Endothelial cell of hepatic sinusoid (primary cell): Measurements from ENCODE around the gene MCC.

ENCODE experiments used
- in situ Hi-C: cut with HindIII; loops from 2 replicates; pipeline ENCODE4 v1.10.0; 2017; ENCODE audit warnings: low sequenced_read_pairs

MCC gene

GRCh38 chr5:113123618-113124017, 364.6 kb downstream of the MCC start:
- in situ Hi-C loops, result no loop called here

DNA sequence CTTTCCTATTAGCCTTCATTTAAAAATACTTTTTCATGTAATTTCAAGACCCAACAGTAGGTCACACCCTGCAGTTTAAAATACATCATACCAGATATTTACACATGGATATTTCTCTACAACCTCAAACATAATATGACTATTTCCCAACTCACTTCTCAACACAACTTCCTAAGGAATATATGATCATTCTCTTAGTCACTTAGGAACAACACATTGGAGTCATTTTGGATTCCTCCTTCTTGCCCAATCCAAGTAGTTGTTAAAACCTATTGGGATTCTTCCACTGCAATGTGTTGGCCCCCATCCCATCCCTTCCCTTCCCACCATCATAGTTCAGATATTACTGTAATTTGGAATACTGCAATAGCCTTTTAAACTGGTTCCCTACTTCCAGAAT, 366.2 kb downstream of the MCC start:
- in situ Hi-C loops, result no loop called here

GRCh38 chr5:113119246-113119924, 368.9 kb downstream of the MCC start:
- in situ Hi-C loops, result no loop called here

DNA sequence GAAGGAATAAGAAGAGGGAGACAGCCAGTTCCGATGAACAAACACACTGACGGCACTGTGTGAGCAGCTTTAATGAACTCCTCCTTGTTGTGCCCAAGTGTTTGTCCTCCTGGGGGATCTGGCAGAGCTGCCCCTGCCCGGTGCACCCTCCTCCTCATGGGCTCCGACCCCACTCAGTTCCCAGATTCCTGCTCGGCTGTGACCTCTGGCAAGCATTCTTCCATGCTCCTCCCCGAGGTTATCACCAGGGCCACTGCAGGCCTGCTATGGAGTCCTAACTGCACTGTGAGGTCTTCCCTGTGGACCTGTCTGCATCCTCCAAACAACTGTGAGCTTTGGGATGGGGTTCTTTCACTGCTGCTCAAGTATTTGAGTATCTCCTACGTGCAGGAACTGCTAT, 369.5 kb downstream of the MCC start:
- in situ Hi-C loops, result no loop called here

- in situ Hi-C loops, result no loop called here
These were observed 370.0 kb downstream of the MCC start for GRCh38 chr5:113118298-113118697.

DNA sequence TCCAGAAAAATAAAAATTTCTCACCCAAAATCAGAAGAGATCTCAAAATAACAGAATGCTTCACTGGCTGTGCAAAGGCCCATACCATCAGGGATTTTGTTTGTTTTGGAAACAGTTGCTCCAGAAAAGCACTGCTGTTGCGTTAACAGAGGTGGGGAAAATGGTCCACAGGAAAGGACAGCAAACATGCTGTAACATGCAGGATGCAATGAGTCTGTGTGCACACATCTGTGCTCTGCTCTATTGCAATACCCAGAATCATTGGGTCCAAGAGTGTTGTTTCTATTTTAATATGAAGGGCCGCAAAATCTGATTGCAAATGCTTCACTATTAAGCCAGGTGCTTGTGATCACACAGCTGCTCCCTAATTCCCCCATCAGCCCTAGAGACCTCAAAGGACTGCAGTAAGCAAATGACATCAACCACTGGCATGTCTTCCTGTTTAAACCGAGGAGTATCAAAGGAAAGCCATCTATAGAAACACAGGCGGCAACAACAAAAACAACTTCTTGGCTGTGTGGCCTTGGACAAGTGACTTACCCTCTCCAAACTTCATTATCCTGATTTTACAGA, 370.6 kb downstream of the MCC start:
- in situ Hi-C loops, result no loop called here

GRCh38 chr5:113115956-113116355, 372.3 kb downstream of the MCC start:
- in situ Hi-C loops, result no loop called here

DNA sequence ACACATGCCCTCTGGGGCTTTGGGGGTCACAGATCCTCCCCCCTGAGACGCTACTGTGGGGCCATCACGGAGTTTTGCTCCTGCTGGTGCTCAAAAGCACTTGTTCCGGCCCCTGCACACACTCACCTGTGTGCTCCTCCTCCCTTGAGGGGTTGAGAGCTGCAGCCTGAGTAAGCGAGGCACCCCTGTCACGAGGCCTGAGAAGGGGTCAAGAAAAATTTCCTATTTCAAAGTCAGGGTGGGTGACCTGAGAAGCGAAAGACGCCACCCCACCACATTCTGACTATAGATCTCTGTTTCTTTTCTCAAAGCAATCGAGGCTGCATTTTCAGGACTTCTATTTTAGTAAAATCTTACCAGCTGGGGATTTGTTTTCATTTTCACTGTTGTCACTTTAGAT, 373.2 kb downstream of the MCC start:
- in situ Hi-C loops, result no loop called here

- in situ Hi-C loops, result no loop called here
These were observed 373.7 kb downstream of the MCC start for GRCh38 chr5:113114559-113114958.

DNA sequence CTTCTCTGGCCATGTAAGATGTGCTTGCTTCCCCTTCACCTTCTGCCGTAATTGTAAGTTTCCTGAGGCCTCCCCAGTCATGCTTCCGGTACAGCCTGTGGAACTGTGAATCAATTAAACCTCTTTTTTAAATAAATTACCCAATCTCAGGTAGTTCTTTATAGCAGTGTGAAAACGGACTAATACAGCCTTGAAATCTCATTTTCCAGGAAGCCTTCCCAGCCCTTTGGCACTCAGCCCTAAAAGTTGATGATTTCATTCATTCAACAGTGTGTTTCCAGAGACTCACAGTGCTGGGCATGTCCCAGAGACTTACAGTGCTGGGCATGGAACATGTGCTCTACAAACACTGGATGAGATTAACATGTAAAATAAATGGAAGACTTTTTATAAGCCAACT, 375.8 kb downstream of the MCC start:
- in situ Hi-C loops, result no loop called here

DNA sequence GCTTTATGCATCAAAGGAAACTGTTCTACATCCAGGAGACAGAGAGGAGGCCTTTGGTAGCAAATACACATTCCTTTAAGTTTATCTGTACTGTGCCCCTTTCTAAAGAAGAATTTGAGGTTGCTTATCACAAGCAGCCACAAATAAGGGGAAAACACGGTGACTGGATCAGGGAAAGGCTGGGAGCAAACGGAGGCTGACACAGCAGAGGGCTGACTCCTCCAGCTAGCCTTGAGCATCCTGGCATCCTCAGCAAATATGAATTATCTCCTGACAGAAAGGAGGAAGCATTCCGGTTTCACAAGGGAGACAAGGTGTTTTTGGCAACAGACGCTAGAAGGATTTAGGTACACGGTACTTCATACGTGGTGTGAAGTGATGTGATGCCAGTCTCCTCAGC, 378.1 kb downstream of the MCC start:
- in situ Hi-C loops, result no loop called here

GRCh38 chr5:113109344-113109743, 378.9 kb downstream of the MCC start:
- in situ Hi-C loops, result no loop called here

DNA sequence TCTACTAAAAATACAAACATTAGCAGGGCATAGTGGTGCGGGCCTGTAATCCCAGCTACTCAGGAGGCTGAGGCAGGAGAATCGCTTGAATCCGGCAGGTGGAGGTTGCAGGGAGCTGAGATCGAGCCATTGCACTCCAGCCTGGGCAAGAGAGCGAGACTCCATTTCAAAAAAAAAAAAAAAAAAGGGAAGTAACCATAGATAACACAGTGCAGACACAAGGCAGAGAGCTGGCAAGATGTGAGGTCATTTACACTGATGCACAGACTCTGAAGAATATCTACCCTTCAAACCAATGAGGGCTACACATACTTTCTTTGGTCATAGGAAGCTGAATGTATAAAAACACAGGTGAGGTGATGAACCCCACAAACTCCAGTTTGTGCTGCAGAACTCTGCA, 379.8 kb downstream of the MCC start:
- in situ Hi-C loops, result no loop called here

DNA sequence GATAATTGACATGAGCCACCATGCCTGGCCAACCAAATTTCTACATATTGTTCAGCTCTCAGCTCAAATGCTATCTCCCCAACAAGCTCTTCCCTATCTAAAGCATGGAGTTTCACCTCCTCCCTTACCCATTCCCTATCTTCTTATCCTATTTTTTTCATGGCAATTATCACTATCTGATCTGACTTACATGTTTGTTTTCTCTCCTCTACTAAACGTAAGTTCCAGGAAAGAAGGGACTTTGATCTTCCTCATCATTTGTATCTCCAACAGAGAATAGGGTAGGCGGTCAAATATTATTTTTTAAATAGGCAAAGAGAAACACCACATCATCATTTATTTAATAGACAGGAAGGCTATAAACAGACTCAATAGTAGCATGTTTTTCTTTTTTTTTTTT, 381.4 kb downstream of the MCC start:
- in situ Hi-C loops, result no loop called here

DNA sequence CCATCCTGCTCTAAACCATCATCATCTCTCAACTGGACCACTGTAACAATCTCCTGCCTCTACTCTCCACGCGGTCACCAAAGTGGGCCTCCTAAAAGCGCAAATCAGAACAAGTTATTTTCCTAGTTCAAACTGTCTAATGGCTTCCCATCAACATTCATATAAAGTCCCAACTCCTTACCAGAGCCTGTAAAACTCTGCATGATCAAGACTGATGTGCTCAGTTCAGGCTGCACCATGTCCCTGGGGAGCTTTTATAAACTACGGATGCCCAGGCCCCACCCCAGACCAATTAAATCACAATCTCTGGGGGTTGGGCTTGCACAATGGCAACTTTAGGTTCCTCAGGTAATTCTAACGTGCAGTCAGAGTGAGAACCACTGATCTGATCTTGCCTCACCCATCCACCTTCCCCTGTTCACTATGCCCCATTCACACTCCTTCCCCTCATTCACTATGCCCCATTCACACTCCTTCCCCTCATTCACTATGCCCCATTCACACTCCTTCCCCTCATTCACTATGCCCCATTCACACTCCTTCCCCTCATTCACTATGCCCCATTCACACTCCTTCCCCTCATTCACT, 382.5 kb downstream of the MCC start:
- in situ Hi-C loops, result no loop called here

DNA sequence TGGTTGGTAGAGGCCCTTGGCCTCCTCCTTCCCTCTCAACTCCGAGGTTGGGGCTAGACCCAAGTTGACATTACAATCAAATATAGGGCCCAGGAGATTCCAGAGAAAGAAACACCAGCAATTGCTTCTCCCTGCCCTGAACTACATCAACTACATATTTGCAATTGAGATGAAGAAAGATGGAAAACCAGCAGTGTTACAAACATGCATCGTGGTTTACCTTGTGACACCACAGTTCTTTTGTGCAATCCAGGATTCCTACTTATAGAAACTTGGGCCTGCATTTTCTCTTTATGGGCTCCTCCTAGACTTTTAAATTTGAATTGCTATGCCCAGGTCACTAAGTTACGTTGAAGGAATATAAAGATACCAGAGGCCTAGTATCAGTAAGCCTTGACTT, 384.9 kb downstream of the MCC start:
- in situ Hi-C loops, result no loop called here

GRCh38 chr5:113102121-113102531, 386.1 kb downstream of the MCC start:
- in situ Hi-C loops, result no loop called here

DNA sequence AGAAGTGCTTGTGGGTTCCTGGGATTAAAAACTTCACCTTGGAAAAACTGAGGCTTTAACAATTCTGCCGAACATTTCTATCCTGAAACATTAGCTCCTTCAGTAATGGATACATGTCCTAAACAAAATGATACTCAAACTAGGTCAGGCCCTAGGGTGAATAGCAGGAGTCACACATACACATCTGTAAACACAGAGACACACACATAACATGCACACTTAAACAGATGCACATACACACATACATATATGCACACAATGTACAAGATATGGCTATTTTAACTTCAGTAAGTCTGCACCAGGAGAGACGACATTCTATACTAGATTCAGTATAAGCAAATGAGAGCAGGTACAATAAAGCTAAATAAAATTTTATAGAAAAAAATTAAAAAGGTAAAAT, 387.3 kb downstream of the MCC start:
- in situ Hi-C loops, result no loop called here

- in situ Hi-C loops, result no loop called here
These were observed 388.4 kb downstream of the MCC start for GRCh38 chr5:113099822-113100221.

DNA sequence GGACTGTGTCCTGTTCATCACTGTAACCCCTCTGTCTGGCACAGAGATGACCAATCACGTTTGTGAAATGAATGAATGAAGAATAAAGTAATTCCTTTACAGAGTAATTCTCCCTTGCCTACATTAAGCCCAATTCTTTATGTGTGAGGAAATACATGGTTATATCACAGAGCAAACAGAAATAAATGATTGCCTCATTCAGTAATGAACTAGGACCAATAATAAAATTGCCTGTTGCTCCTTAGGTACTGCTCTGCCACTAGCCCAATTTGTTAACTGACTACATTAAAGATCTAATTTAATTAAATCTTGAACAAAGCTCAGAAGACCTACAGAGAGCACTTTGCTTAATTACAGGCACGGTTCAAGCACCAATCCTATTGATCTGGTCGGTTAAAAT, 389.9 kb downstream of the MCC start:
- in situ Hi-C loops, result no loop called here

DNA sequence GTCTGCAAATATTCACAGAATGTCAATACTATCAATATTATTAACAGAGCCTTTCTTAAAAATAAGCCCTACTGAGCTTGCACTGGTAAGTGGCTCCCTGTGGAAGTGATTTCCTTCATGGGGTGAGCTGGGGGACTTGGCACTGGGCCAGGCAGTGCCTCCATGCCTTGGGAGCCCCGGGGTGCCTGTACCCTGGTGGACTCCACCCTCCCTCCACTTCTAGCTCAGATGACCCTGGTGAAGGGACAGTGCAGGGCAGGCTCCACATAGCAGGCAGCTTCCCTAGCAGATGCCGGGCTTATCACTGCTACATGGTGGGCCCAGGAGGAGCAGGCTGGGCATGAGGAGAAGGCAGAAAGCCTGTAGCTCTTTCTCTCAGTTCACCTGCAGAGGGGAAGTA, 392.4 kb downstream of the MCC start:
- in situ Hi-C loops, result no loop called here

DNA sequence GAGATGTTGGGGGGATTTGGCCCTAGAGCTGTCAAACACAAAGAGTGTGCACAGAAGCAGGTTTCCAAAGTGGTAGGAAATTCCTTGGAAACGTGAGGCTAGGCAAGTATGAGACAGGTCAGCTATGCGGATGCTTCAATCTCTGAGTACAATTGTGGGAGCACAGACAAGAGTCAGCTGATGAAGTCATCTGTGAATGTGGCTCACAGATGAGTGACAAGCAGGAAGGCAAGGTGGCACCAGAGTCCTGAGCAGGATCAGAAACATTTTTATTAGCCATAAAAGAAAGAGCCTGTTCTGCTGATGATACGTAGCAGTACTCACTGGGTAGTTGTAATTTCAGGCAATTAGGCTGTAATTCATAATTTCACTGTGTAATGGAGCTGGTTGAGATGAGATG, 394.7 kb downstream of the MCC start:
- in situ Hi-C loops, result no loop called here

- in situ Hi-C loops, result no loop called here
These were observed 395.6 kb downstream of the MCC start for GRCh38 chr5:113092683-113093082.
